HG03460 (cell line): ENCODE measurements around the gene OR8H1.

Experiments
- ATAC-seq: cut with Tn5 transposase; IDR thresholded peaks from one replicate; pipeline ENCODE4 v1.9.1; 2021; ENCODE audit not compliant: unreplicated experiment

The OR8H1 gene

GRCh38 chr11:56292154-56292553 lies at the start of gene OR8H1:
TSS of gene OR8H1 (minus strand) at chr11:56292254. CDS start at chr11:56291062, 1,192 bp downstream.
- no peak for ATAC-seq

DNA sequence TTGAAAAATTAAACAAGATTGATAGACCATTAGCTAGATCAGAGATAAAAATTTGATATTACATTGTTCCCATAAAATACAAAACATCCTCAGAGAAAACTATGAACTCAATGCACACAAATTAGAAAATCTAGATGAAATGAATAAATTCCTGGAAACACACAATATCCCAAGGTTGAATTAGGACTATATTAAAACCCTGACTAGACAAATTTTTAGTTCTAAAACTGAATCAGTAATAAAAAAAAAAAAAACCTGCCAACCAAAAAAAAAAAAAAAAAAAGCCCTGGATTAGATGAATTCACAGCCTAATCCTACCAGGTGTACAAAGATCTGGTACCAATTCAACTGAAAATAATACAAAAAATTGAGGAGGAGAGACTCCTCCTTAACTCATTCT lies 48.2 kb upstream of the OR8H1 start:
- ATAC-seq, result no peak

DNA sequence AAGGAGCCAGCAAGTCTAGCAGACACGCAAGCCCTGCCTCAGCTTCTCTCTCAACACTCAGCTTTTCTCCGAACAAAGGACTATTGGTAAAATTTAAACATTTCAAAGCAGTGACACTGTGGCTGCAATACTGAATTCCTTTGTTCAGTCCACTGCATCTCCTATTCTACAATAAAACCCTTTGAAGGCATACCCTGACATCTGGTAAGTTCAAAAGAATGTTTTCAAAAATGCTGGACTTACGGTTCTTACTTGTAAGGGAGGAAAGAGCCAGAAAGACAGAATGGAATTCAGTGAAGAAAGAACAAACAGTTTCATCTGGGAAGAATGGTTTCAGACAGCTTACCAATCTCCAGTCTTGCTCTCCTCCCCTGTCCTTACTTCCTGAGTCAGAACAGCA lies 41.1 kb upstream of the OR8H1 start:
- ATAC-seq, result no peak

GRCh38 chr11:56331861-56332491 lies 39.9 kb upstream of the OR8H1 start:
- ATAC-seq, result no peak

- ATAC-seq, result no peak
These were observed 22.8 kb upstream of the OR8H1 start, which contains the start of gene OR8K3 for GRCh38 chr11:56314844-56315243. TSS of gene OR8K3 (plus strand) at chr11:56315144. CDS start at chr11:56318307, 3,163 bp downstream.

- no peak for ATAC-seq
These were observed 15.8 kb upstream of the OR8H1 start for GRCh38 chr11:56307836-56308235.

- no peak for ATAC-seq
These were observed 4.8 kb upstream of the OR8H1 start for GRCh38 chr11:56296898-56297297.

GRCh38 chr11:56273854-56274253 lies 18.2 kb downstream of the OR8H1 start, which contains the start of gene OR5T1:
TSS of gene OR5T1 (plus strand) at chr11:56274154. CDS start at chr11:56275639, 1,485 bp downstream.
- no peak for ATAC-seq

GRCh38 chr11:56271092-56271491 lies 21.0 kb downstream of the OR8H1 start:
- ATAC-seq, result no peak

GRCh38 chr11:56251954-56252353 lies 40.1 kb downstream of the OR8H1 start, which contains the start of gene OR5T3:
TSS of gene OR5T3 (plus strand) at chr11:56252254. CDS start at chr11:56252254, 0 bp downstream.
- ATAC-seq, result no peak
